ENCODE results near the gene ABCA13. TPM values are rescaled to one million over a fixed set of nuclear protein-coding genes. Genes with fewer than 3 reads are reported as not detected.

The ABCA13 gene
- total and polyA plus RNA-seq, 2 experiments from 2014 or later, result 0.11 TPM; not detected in 1

- Histone ChIP-seq H3K9me3 (ENCODE audit: low read depth) (no peaks in the 10 kb centered on the region), H3K4me3 (no peak overlapping the region), H3K9ac (no peak overlapping the region), H3K9me2 (ENCODE audit: insufficient read depth) (no peaks in the 10 kb centered on the region), H3K4me2 (ENCODE audit: unreplicated experiment) (no peak overlapping the region), H4K20me1 (ENCODE audit: insufficient read depth) (no peaks in the 10 kb centered on the region), H3K36me3 (ENCODE audit: low read depth) (no peaks in the 10 kb centered on the region), H3K27ac (no peak overlapping the region), H3F3A (ENCODE audit: insufficient read depth) (0 out of 2 replicates have a peak, but pooled peaks cover under 1% of the 10 kb centered on the region), H3K27me3 (replicated peaks; ENCODE audit: insufficient read depth) (no peaks in the 10 kb centered on the region), H3K79me2 (ENCODE audit: insufficient read depth) (no peaks in the 10 kb centered on the region), H3K4me1 (ENCODE audit: insufficient read depth) (peaks cover 5% of the 10 kb centered on the region), H2AFZ (no peak overlapping the region)
- no peak for DNase-seq
- WGBS, 2 experiments (ENCODE audit: low coverage in 1 of 2, low lambda C conversion rate in 2 of 2, missing lambda C conversion rate in 2 of 2), result 62 to 77% methylated on average over 4 of the region's 4 CpGs
- TF ChIP-seq EZH2 (IDR thresholded peaks at IDR 0.05; ENCODE audit: insufficient read depth, poor library complexity, severe bottlenecking) (no peak), EZH2phosphoT487 (IDR thresholded peaks at IDR 0.05; ENCODE audit: insufficient read depth, low read depth) (no peak)
- in situ Hi-C loops (cut with MboI), result no loop called here
Observed at GRCh38 chr7:48307041-48307714, 135.9 kb downstream of the ABCA13 start.

- Histone ChIP-seq H3K36me3 (ENCODE audit: low read depth) (no peaks in the 10 kb centered on the region), H3K4me1 (ENCODE audit: insufficient read depth) (peaks cover 12% of the 10 kb centered on the region), H3K9ac (no peak overlapping the region), H3K79me2 (ENCODE audit: insufficient read depth) (no peaks in the 10 kb centered on the region), H4K20me1 (ENCODE audit: insufficient read depth) (no peaks in the 10 kb centered on the region), H3K4me3 (no peak overlapping the region), H3K4me2 (ENCODE audit: unreplicated experiment) (no peak overlapping the region), H3K9me2 (ENCODE audit: insufficient read depth) (no peaks in the 10 kb centered on the region), H3K27ac (no peak overlapping the region), H3F3A (ENCODE audit: insufficient read depth) (peaks cover 6% of the 10 kb centered on the region; the same call in 1 of the 2 replicates), H3K27me3 (replicated peaks; ENCODE audit: insufficient read depth) (no peaks in the 10 kb centered on the region), H3K9me3 (ENCODE audit: low read depth) (no peaks in the 10 kb centered on the region), H2AFZ (no peak overlapping the region)
- TF ChIP-seq EZH2phosphoT487 (IDR thresholded peaks at IDR 0.05; ENCODE audit: insufficient read depth, low read depth), result no peak
- TF ChIP-seq EZH2 (IDR thresholded peaks at IDR 0.05; ENCODE audit: insufficient read depth, poor library complexity, severe bottlenecking), result no peak
- no peak for DNase-seq
- 77% methylated on average over 12 of the region's 12 CpGs for WGBS, 2 experiments (ENCODE audit: low coverage in 1 of 2, low lambda C conversion rate in 2 of 2, missing lambda C conversion rate in 2 of 2)
- in situ Hi-C loops (cut with MboI), result no loop called here
Observed at GRCh38 chr7:48309720-48310119, 138.5 kb downstream of the ABCA13 start.

DNA sequence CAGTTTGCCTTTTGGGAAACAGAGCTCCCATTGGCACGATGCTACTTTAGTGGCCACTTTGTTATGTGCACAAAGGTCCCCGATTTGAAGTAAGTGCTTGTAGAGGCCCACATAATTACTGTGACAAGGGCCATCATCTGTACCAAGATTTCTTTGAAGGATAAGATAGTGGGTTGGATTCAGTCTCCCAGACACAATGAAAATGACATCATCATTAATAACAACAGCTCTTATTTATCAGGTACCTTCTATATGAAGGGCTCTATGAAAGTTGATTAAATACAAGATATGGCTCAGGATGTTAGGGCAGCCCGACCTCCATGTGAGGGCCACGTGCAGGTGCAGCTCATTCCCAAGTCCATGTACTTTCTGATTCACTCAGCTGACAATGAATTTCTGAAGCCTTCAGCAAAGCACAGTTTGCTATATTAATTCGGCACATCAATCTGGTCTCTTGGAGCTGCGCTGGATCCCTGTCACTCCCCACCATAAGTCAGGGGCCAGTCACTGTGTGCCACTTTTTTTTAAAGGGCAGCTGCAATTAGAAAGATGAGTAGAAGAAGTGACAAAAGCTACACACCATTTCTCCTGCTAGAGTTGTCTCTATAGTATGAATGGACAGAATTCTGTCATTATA lies 140.3 kb downstream of the ABCA13 start:
- in situ Hi-C loops (cut with MboI), result no loop called here
- no peaks in the 10 kb centered on the region for H3K79me2 ChIP-seq (ENCODE audit: insufficient read depth)
- H3K27ac ChIP-seq, result no peak overlapping the region
- 91 to 94% methylated on average over 6 of the region's 6 CpGs for WGBS, 2 experiments (ENCODE audit: low coverage in 1 of 2, low lambda C conversion rate in 2 of 2, missing lambda C conversion rate in 2 of 2)
- H4K20me1 ChIP-seq (ENCODE audit: insufficient read depth), result no peaks in the 10 kb centered on the region
- no peaks in the 10 kb centered on the region for H3K9me2 ChIP-seq (ENCODE audit: insufficient read depth)
- no peak overlapping the region for H2AFZ ChIP-seq
- no peak for DNase-seq
- H3K9me3 ChIP-seq (ENCODE audit: low read depth), result no peaks in the 10 kb centered on the region
- H3K36me3 ChIP-seq (ENCODE audit: low read depth), result no peaks in the 10 kb centered on the region
- H3K27me3 ChIP-seq (replicated peaks; ENCODE audit: insufficient read depth), result no peaks in the 10 kb centered on the region
- peaks cover 6% of the 10 kb centered on the region; the same call in 1 of the 2 replicates for H3F3A ChIP-seq (ENCODE audit: insufficient read depth)
- no peak overlapping the region for H3K9ac ChIP-seq
- no peak for TF ChIP-seq EZH2 (IDR thresholded peaks at IDR 0.05; ENCODE audit: insufficient read depth, poor library complexity, severe bottlenecking)
- no peak for TF ChIP-seq EZH2phosphoT487 (IDR thresholded peaks at IDR 0.05; ENCODE audit: insufficient read depth, low read depth)
- H3K4me2 ChIP-seq (ENCODE audit: unreplicated experiment), result no peak overlapping the region
- H3K4me1 ChIP-seq (ENCODE audit: insufficient read depth), result peaks cover 12% of the 10 kb centered on the region
- H3K4me3 ChIP-seq, result no peak overlapping the region

DNA sequence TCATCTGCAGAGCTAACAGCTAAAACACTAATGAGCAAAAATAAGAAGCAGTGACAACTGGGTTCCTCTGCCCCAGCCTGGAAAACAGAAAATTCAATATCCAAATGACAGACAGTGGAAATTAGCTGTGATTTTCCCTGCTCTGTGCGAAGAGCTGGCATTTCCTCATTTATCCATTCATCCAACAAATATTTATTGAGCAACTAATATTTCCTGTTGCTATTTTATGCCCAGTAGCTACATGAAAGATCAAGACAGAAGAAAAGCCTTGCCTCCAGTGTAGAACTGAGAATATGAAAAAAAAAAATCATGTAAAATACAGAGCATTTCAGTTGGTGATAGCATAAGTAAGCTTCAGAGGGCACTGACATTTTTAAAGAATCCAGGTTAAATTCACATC lies 140.9 kb downstream of the ABCA13 start:
- Histone ChIP-seq H3K27me3 (replicated peaks; ENCODE audit: insufficient read depth) (no peaks in the 10 kb centered on the region), H3K36me3 (ENCODE audit: low read depth) (no peaks in the 10 kb centered on the region), H4K20me1 (ENCODE audit: insufficient read depth) (no peaks in the 10 kb centered on the region), H3K9me3 (ENCODE audit: low read depth) (no peaks in the 10 kb centered on the region), H3K4me3 (no peak overlapping the region), H3K4me1 (ENCODE audit: insufficient read depth) (peaks cover 12% of the 10 kb centered on the region), H3K27ac (no peak overlapping the region), H3K79me2 (ENCODE audit: insufficient read depth) (no peaks in the 10 kb centered on the region), H3K4me2 (ENCODE audit: unreplicated experiment) (peak overlapping the region; percentile 17), H3K9me2 (ENCODE audit: insufficient read depth) (no peaks in the 10 kb centered on the region), H3K9ac (no peak overlapping the region), H2AFZ (no peak overlapping the region), H3F3A (ENCODE audit: insufficient read depth) (peaks cover 6% of the 10 kb centered on the region; the same call in 1 of the 2 replicates)
- TF ChIP-seq EZH2 (IDR thresholded peaks at IDR 0.05; ENCODE audit: insufficient read depth, poor library complexity, severe bottlenecking), result no peak
- no peak for TF ChIP-seq EZH2phosphoT487 (IDR thresholded peaks at IDR 0.05; ENCODE audit: insufficient read depth, low read depth)
- 2 to 8% methylated on average over 1 of the region's 1 CpG for WGBS, 2 experiments (ENCODE audit: low coverage in 1 of 2, low lambda C conversion rate in 2 of 2, missing lambda C conversion rate in 2 of 2)
- in situ Hi-C loops (cut with MboI), result no loop called here
- DNase-seq, result peak; percentile 43

All from GM23248 (cell line).